ENCODE data around the gene DIAPH2.

The DIAPH2 gene

GRCh38 chrX:97384685-97385084, 700.0 kb downstream of the DIAPH2 start:
- no peak for TF ChIP-seq CTCF (IDR thresholded peaks at IDR 0.05; ENCODE audit: low read depth, low read length, missing control alignments)
- DNase-seq (ENCODE audit: extremely low read depth, low read depth), result no peak
- no peak overlapping the region for H3K4me3 ChIP-seq (replicated peaks; ENCODE audit: low read depth, low read length)

- no peak overlapping the region for H3K4me3 ChIP-seq (replicated peaks; ENCODE audit: low read depth, low read length)
- no peak for TF ChIP-seq CTCF (IDR thresholded peaks at IDR 0.05; ENCODE audit: low read depth, low read length, missing control alignments)
- no peak for DNase-seq (ENCODE audit: extremely low read depth, low read depth)
Observed at GRCh38 chrX:97387004-97387403, 702.4 kb downstream of the DIAPH2 start.

GRCh38 chrX:97389761-97390192, 705.1 kb downstream of the DIAPH2 start:
- no peak overlapping the region for H3K4me3 ChIP-seq (replicated peaks; ENCODE audit: low read depth, low read length)
- no peak for TF ChIP-seq CTCF (IDR thresholded peaks at IDR 0.05; ENCODE audit: low read depth, low read length, missing control alignments)
- DNase-seq (ENCODE audit: extremely low read depth, low read depth), result peak; percentile 19

GRCh38 chrX:97397371-97397770, 712.7 kb downstream of the DIAPH2 start:
- DNase-seq (ENCODE audit: extremely low read depth, low read depth), result no peak

GRCh38 chrX:97398030-97398551, 713.4 kb downstream of the DIAPH2 start:
- no peak for TF ChIP-seq CTCF (IDR thresholded peaks at IDR 0.05; ENCODE audit: low read depth, low read length, missing control alignments)
- no peak overlapping the region for H3K4me3 ChIP-seq (replicated peaks; ENCODE audit: low read depth, low read length)
- DNase-seq (ENCODE audit: extremely low read depth, low read depth), result no peak

More at GRCh38 chrX:97397371-97397770, 712.7 kb downstream of the DIAPH2 start:
- no peak for TF ChIP-seq CTCF (IDR thresholded peaks at IDR 0.05; ENCODE audit: low read depth, low read length, missing control alignments)
- H3K4me3 ChIP-seq (replicated peaks; ENCODE audit: low read depth, low read length), result no peak overlapping the region

- TF ChIP-seq CTCF (IDR thresholded peaks at IDR 0.05; ENCODE audit: low read depth, low read length, missing control alignments), result no peak
- H3K4me3 ChIP-seq (replicated peaks; ENCODE audit: low read depth, low read length), result no peak overlapping the region
- DNase-seq (ENCODE audit: extremely low read depth, low read depth), result no peak
Observed at GRCh38 chrX:97399400-97399799, 714.8 kb downstream of the DIAPH2 start.

- no peak for DNase-seq (ENCODE audit: extremely low read depth, low read depth)
- no peak for TF ChIP-seq CTCF (IDR thresholded peaks at IDR 0.05; ENCODE audit: low read depth, low read length, missing control alignments)
- no peak overlapping the region for H3K4me3 ChIP-seq (replicated peaks; ENCODE audit: low read depth, low read length)
Observed at GRCh38 chrX:97400492-97400891, 715.9 kb downstream of the DIAPH2 start.

Data from HFF-Myc (cell line).